Stomach (tissue), 9 donors: ENCODE data around the gene MPZL2. TPM values are rescaled to one million over a fixed set of nuclear protein-coding genes. Genes with fewer than 3 reads are reported as not detected.

Experiments
- DNase-seq, 2 donors: peaks; one replicate each; pipeline versions ENCODE4 v3.0.0 to v3.0.0-alpha.2; 2013 to 2019
- H3K27ac ChIP-seq, 5 donors: fragments of 200-600 bp in 4 of 5; sonication (generic) in 4 of 5; one replicate each; pipeline ENCODE4 v1.5.1; 2013 to 2019; ENCODE audit warnings: mild to moderate bottlenecking in 1 of 5, moderate library complexity in 1 of 5
- H3K27me3 ChIP-seq, 3 donors: fragments of 200-600 bp; sonication (generic); one replicate each; pipeline ENCODE4 v1.5.1; 2017 to 2019; ENCODE audit warnings: mixed run types in 1 of 3
- H3K36me3 ChIP-seq, 4 donors: fragments of 200-600 bp; sonication (generic); 1 replicate in 3 of 4; 2 replicates in 1 of 4; pipeline ENCODE4 v1.5.1; 2016 to 2019
- H3K4me1 ChIP-seq, 4 donors: fragments of 200-600 bp; sonication (generic); one replicate each; pipeline ENCODE4 v1.5.1; 2016 to 2019
- H3K4me3 ChIP-seq, 4 donors: fragments of 200-600 bp; sonication (generic) in 3 of 4; one replicate each; pipeline ENCODE4 v1.5.1; 2016 to 2019; ENCODE audit warnings: mild to moderate bottlenecking in 1 of 4
- H3K9me3 ChIP-seq, 4 donors: fragments of 200-600 bp; sonication (generic); one replicate each; pipeline ENCODE4 v1.5.1; 2016 to 2019
- CTCF ChIP-seq, 7 experiments: fragments of 450-650 bp in 4 of 7; fragments of 200-600 bp in 3 of 7; sonication (generic) in 3 of 7; IDR thresholded peaks; one replicate each; pipeline ENCODE4 v1.5.1; 2016 to 2019; ENCODE audit warnings: antibody characterized with exemption in 7 of 7, control low read depth in 2 of 7, mild to moderate bottlenecking in 1 of 7
- EP300 ChIP-seq: sonication (generic); formaldehyde crosslinking; IDR thresholded peaks from one replicate; pipeline ENCODE4 v1.6.1; 2017; ENCODE audit warnings: antibody characterized with exemption
- POLR2A ChIP-seq, 4 donors: fragments of 450-650 bp; IDR thresholded peaks; one replicate each; pipeline ENCODE4 v1.6.1; 2016; ENCODE audit warnings: antibody characterized with exemption in 4 of 4, control low read depth in 2 of 4, mild to moderate bottlenecking in 1 of 4, moderate library complexity in 1 of 4
- POLR2AphosphoS5 ChIP-seq, 3 donors: sonication (generic); formaldehyde crosslinking; IDR thresholded peaks; one replicate each; pipeline ENCODE4 v1.6.1; 2016; ENCODE audit warnings: antibody characterized with exemption in 3 of 3
- WGBS, 5 donors: extraction: QIAGEN DNeasy Blood & Tissue Kit in 3 of 5; methylation state at CpG; one replicate each; pipeline versions ENCODE4 v1.1.5 to v1.1.7; 2013 to 2018; 5-methylcytosine and 5-hydroxymethylcytosine counted together
- intact Hi-C: fragments of 100-400 bp; cut with DNase I; formaldehyde crosslinking; loops from one replicate; pipeline ENCODE4 v1.15.1; 2023; ENCODE audit warnings: low total_unique reads
- polyA plus RNA-seq, 3 donors: library from polyadenylated mRNA; stranded (reverse); fragments of 200-250 nt; gene quantifications; one replicate each; pipeline ENCODE4 v1.2.3, GENCODE V29; 2013
- total RNA-seq, 5 donors: library from RNA; depleted of rRNA; stranded (reverse); fragments of >200 nt; gene quantifications; one replicate each; pipeline versions ENCODE4 v1.1.0 to v1.2.3, GENCODE V29; 2014 to 2016
- donor health status: healthy with polysubstance abuse.
- donor health status: Bipolar disorder and iron deficiency.
- donor health status: healthy.

The MPZL2 gene
- total and polyA plus RNA-seq, 8 donors = 0.58 to 97.2 (median 48.4) TPM

DNA sequence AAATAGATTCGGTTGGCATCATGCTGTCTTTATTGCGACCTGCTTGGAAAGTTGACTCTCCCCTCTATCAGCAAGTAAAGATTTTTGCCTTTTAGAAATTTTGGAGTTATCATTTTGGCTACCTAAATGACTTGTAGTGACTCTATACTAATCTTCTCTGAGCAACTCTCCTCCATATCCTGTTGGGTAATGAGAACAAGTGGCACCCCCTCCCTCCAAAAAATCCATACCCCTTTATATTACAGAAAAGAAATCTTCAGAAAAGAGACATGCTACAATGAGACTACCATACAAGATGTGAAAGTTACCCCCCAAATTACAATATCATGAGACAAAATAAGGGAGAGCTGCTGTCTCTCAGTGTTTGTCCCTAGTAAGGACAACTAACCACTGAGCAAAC lies 40.5 kb downstream of the MPZL2 start:
- H3K27ac ChIP-seq = peak overlapping the region in 3 of 5 donors; percentile 43 to 69 (median 69)
- H3K27me3 ChIP-seq = peaks cover 0 to 15% (median 0%) of the 10 kb centered on the region in 3 donors
- H3K4me1 ChIP-seq = peaks cover 0 to 19% (median 0%) of the 10 kb centered on the region in 4 donors
- H3K36me3 ChIP-seq = peaks cover 0 to 8% (median 4%) of the 10 kb centered on the region in 4 donors
- intact Hi-C loops = no loop called here
- H3K9me3 ChIP-seq = no peaks in the 10 kb centered on the region
- 65 to 76% (median 70%) methylated on average over 2 of the region's 2 CpGs for WGBS, 5 donors
- DNase-seq = no peak
- TF ChIP-seq POLR2A (IDR thresholded peaks at IDR 0.05) (no peak), EP300 (no peak), POLR2AphosphoS5 (IDR thresholded peaks at IDR 0.05) (no peak), CTCF (IDR thresholded peaks at IDR 0.05) (no peak)
- peak overlapping the region in 3 of 4 donors; percentile 0 to 31 (median 29) for H3K4me3 ChIP-seq

GRCh38 chr11:118222437-118222836 lies 41.7 kb downstream of the MPZL2 start:
- TF ChIP-seq POLR2A (IDR thresholded peaks at IDR 0.05) (no peak), POLR2AphosphoS5 (IDR thresholded peaks at IDR 0.05) (no peak), CTCF (IDR thresholded peaks at IDR 0.05) (no peak), EP300 (no peak)
- H3K4me3 ChIP-seq = no peak overlapping the region
- no peaks in the 10 kb centered on the region for H3K9me3 ChIP-seq
- no peak overlapping the region for H3K27ac ChIP-seq
- intact Hi-C loops = no loop called here
- DNase-seq = no peak
- WGBS, 5 donors = 48 to 79% (median 60%) methylated on average over 4 of the region's 4 CpGs
- peaks cover 0 to 16% (median 0%) of the 10 kb centered on the region in 4 donors for H3K4me1 ChIP-seq
- peaks cover 0 to 15% (median 0%) of the 10 kb centered on the region in 3 donors for H3K27me3 ChIP-seq
- peaks cover 0 to 8% (median 4%) of the 10 kb centered on the region in 4 donors for H3K36me3 ChIP-seq

GRCh38 chr11:118221419-118221818 lies 42.7 kb downstream of the MPZL2 start:
- Histone ChIP-seq H3K9me3 (no peaks in the 10 kb centered on the region), H3K36me3 (peaks cover 0 to under 1% (median 0%) of the 10 kb centered on the region in 4 donors), H3K27ac (no peak overlapping the region), H3K4me1 (peaks cover 0 to 17% (median 0%) of the 10 kb centered on the region in 4 donors), H3K4me3 (no peak overlapping the region), H3K27me3 (peaks cover 0 to 15% (median 0%) of the 10 kb centered on the region in 3 donors)
- DNase-seq = no peak
- TF ChIP-seq CTCF (IDR thresholded peaks at IDR 0.05) (no peak), POLR2A (IDR thresholded peaks at IDR 0.05) (no peak), EP300 (no peak), POLR2AphosphoS5 (IDR thresholded peaks at IDR 0.05) (no peak)
- WGBS, 5 donors = 71 to 81% (median 74%) methylated on average over 5 of the region's 5 CpGs
- intact Hi-C loops = no loop called here

DNA sequence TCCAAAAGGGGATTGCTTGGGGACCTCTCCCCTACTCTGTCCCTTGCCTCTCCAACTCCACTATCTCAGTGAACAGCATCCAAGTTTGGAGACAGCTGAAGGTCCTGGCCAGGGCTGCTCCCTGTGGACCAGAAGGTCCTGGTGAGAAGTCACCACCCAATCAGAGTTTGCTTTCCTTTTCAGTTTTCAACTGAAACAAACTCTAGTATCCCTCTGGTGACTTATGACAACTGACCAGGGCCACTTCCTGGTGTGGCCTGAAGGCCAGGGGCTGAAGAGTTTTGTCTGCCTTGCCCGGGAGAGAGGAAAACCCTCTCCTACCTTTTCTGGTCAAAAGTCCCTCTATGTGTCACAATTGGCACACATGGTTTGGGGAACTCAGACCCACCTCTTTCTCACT lies 44.4 kb downstream of the MPZL2 start:
- 56 to 73% (median 64%) methylated on average over 1 of the region's 1 CpG for WGBS, 5 donors
- Histone ChIP-seq H3K4me1 (peaks cover 0 to 19% (median 0%) of the 10 kb centered on the region in 4 donors), H3K27ac (peak overlapping the region in 1 of 5 donors; percentile 37), H3K9me3 (no peaks in the 10 kb centered on the region), H3K36me3 (no peaks in the 10 kb centered on the region), H3K27me3 (peaks cover 0 to 15% (median 0%) of the 10 kb centered on the region in 3 donors), H3K4me3 (peak overlapping the region in 1 of 4 donors; percentile 1)
- no peak for DNase-seq
- intact Hi-C loops = no loop called here
- TF ChIP-seq POLR2A (IDR thresholded peaks at IDR 0.05) (no peak), CTCF (IDR thresholded peaks at IDR 0.05) (no peak), EP300 (no peak)
